Ishikawa (cell line): ENCODE results near the gene FBXL19.

Experiments
- CEBPB ChIP-seq: IDR thresholded peaks from 2 replicates; pipeline ENCODE4 v1.6.1; 2012
- CREB1 ChIP-seq: IDR thresholded peaks from 2 replicates; pipeline ENCODE4 v1.6.1; 2012; ENCODE audit warnings: low read depth
- EGR1 ChIP-seq: IDR thresholded peaks from 2 replicates; pipeline ENCODE4 v1.6.1; 2012
- EP300 ChIP-seq: IDR thresholded peaks from 2 replicates; pipeline ENCODE4 v1.6.1; 2012; ENCODE audit warnings: borderline replicate concordance
- FOXM1 ChIP-seq: IDR thresholded peaks from 2 replicates; pipeline ENCODE4 v1.6.1; 2012; ENCODE audit warnings: low read depth, borderline replicate concordance
- NFIC ChIP-seq: IDR thresholded peaks from 2 replicates; pipeline ENCODE4 v1.6.1; 2012
- RAD21 ChIP-seq: IDR thresholded peaks from 2 replicates; pipeline ENCODE4 v1.6.1; 2012; ENCODE audit warnings: low read depth
- TAF1 ChIP-seq: IDR thresholded peaks from 2 replicates; pipeline ENCODE4 v1.6.1; 2012; ENCODE audit warnings: low read depth, mild to moderate bottlenecking
- TCF12 ChIP-seq: IDR thresholded peaks from 2 replicates; pipeline ENCODE4 v1.6.1; 2012; ENCODE audit warnings: low read depth
- TEAD4 ChIP-seq: IDR thresholded peaks from 2 replicates; pipeline ENCODE4 v1.6.1; 2012
- YY1 ChIP-seq: IDR thresholded peaks from 2 replicates; pipeline ENCODE4 v1.6.1; 2012; ENCODE audit warnings: low read depth
- ZBTB7A ChIP-seq: IDR thresholded peaks from 2 replicates; pipeline ENCODE4 v1.6.1; 2012; ENCODE audit warnings: low read depth
- TF ChIP-seq, protein P1 (sequence below): IDR thresholded peaks from 2 replicates; pipeline ENCODE4 v1.6.1; 2012
- TF ChIP-seq, protein P2 (sequence below): IDR thresholded peaks from 2 replicates; pipeline ENCODE4 v1.6.1; 2012; ENCODE audit warnings: low read depth, mild to moderate bottlenecking
- TF ChIP-seq, protein P3 (sequence below): IDR thresholded peaks from 2 replicates; pipeline ENCODE4 v1.6.1; 2012

Gene FBXL19

DNA sequence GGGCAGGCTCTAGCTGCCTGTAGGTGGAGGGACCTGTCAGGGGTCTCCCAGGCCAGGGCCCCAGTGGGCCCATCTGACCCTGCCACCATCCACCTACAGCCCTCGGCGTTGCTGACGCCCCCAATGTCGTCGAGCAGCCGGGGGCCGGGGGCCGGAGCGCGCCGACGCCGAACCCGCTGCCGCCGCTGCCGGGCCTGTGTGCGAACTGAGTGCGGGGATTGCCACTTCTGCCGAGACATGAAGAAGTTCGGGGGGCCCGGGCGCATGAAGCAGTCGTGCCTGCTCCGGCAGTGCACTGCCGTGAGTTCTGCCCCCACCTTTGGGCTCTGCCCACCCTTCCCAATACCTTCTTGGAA is 2.2 kb downstream of the FBXL19 start:
- TF ChIP-seq EGR1 (no peak), YY1 (no peak), NFIC (no peak)
- TF ChIP-seq, protein P1, sequence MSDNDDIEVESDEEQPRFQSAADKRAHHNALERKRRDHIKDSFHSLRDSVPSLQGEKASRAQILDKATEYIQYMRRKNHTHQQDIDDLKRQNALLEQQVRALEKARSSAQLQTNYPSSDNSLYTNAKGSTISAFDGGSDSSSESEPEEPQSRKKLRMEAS = no peak
- TF ChIP-seq, protein P2, sequence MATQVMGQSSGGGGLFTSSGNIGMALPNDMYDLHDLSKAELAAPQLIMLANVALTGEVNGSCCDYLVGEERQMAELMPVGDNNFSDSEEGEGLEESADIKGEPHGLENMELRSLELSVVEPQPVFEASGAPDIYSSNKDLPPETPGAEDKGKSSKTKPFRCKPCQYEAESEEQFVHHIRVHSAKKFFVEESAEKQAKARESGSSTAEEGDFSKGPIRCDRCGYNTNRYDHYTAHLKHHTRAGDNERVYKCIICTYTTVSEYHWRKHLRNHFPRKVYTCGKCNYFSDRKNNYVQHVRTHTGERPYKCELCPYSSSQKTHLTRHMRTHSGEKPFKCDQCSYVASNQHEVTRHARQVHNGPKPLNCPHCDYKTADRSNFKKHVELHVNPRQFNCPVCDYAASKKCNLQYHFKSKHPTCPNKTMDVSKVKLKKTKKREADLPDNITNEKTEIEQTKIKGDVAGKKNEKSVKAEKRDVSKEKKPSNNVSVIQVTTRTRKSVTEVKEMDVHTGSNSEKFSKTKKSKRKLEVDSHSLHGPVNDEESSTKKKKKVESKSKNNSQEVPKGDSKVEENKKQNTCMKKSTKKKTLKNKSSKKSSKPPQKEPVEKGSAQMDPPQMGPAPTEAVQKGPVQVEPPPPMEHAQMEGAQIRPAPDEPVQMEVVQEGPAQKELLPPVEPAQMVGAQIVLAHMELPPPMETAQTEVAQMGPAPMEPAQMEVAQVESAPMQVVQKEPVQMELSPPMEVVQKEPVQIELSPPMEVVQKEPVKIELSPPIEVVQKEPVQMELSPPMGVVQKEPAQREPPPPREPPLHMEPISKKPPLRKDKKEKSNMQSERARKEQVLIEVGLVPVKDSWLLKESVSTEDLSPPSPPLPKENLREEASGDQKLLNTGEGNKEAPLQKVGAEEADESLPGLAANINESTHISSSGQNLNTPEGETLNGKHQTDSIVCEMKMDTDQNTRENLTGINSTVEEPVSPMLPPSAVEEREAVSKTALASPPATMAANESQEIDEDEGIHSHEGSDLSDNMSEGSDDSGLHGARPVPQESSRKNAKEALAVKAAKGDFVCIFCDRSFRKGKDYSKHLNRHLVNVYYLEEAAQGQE = no peak

DNA sequence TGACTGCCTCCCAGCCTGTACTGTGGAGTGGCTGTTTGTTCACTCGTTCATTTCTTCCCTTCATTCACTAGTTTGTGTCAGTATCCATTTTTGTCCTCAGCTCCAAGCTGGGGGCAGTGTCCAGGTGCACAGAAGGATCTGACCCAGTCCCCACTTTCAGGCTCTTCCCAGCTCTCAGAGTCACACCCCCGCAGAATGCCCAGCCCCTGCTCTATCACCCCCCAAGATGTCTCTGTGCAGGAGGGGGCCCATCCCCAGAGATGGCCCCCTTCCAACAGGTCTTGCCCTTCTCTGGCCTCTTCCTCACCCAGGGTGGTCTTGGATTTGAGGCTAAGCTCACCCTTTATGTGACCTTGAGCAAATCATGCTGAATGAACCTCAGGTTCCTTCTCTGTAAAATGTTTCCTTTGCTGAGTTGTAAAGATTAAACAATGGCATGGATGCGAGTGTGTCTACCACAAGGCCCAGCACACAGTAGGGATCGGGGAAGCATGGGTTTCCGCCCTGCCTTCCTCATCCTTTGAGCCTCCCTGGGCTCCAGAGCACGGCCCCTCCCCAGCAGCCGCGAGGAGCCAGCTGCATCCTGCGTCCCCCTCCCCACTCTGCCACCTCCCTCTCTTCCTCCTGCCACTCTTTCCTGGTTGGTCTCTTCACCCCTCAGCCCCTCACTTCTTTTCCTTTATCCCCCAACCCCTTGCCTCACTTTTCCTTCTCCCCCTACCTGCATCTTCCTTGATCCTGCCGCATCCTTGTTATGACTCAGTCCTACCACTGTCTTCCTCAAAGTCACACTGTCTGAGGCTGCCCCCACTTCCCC is 2.8 kb downstream of the FBXL19 start:
- TF ChIP-seq TAF1 (no peak), NFIC (no peak), TCF12 (no peak), EP300 (no peak), YY1 (no peak), EGR1 (no peak), RAD21 (no peak), ZBTB7A (no peak), FOXM1 (no peak), TEAD4 (no peak), CREB1 (no peak), CEBPB (no peak)
- TF ChIP-seq, protein P3, sequence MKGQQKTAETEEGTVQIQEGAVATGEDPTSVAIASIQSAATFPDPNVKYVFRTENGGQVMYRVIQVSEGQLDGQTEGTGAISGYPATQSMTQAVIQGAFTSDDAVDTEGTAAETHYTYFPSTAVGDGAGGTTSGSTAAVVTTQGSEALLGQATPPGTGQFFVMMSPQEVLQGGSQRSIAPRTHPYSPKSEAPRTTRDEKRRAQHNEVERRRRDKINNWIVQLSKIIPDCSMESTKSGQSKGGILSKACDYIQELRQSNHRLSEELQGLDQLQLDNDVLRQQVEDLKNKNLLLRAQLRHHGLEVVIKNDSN = no peak
- TF ChIP-seq, protein P1 = no peak
- TF ChIP-seq, protein P2 = no peak

DNA sequence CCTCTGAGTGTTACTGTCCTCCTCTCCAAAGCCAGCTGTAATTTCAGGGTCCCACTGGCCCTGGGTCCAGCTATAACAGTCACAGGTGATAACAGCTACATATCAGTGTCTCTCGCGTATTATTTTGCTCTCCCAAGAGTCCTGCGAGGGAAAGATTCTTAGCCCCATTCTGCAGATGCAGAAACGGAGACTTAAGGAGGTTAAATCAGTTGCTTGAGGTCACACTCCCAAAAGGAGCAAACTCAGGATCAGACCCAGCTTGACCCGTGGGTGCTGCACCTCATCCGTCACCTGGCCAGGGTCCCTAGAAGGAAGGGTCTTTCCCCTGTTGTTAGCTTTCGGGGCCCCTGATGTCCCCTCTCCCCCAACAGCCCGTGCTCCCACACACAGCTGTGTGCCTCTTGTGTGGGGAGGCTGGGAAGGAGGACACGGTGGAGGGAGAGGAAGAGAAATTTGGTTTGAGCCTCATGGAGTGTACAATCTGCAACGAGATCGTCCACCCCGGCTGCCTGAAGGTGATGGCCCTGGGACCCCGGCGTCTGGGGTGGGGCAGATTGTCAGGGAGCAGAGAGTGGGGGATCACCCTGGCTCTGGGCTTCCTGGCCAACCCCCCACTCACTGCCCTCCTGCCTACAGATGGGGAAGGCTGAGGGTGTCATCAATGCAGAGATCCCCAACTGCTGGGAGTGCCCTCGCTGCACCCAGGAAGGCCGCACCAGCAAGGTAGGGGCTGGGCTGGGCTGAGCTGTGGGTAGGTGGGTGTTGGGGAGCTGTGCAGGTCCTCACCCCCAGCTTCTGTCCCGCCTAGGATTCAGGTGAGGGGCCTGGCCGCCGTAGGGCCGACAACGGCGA is 3.8 kb downstream of the FBXL19 start:
- no peak for TF ChIP-seq TEAD4
- TF ChIP-seq TCF12 = no peak
- TF ChIP-seq FOXM1 = no peak
- TF ChIP-seq CREB1 = no peak
- TF ChIP-seq ZBTB7A = no peak
- no peak for TF ChIP-seq TAF1
- TF ChIP-seq EP300 = no peak

DNA sequence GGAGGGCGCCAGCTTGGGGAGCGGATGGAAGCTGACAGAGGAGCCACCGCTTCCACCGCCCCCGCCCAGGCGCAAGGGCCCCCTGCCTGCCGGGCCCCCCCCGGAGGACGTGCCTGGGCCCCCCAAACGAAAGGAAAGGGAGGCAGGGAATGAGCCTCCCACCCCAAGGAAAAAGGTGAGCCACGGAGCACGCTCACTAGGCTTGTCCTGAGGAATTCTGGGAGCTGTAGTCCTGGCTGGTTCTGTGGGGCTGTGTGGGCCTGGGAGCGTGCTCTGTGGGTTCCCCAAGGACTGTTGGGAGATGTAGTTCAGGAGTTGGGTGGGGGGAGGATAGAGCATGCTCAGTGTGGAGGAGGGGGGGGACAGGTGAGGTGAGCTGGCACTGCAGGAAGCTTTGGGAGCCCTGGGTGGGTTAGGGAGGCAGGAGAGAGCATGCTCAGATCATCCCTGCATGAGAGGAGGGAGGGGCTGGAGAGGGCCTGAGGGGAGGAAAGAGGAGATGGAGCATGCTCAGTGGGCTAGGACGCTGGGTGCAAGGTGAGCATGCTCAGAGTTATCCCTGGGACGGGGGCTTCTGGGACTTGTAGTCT is 4.5 kb downstream of the FBXL19 start:
- TF ChIP-seq FOXM1 (no peak), TCF12 (no peak), TEAD4 (no peak), YY1 (no peak), ZBTB7A (no peak), NFIC (no peak), CREB1 (no peak), EP300 (no peak), EGR1 (no peak), TAF1 (no peak), CEBPB (no peak), RAD21 (no peak)
- TF ChIP-seq, protein P1 = no peak
- TF ChIP-seq, protein P3 = no peak
- TF ChIP-seq, protein P2 = no peak
